CD14-positive monocyte (primary cell): ENCODE results near the gene BMPER. TPM values are rescaled to one million over a fixed set of nuclear protein-coding genes. Genes with fewer than 3 reads are reported as not detected.

Experiments
- DNase-seq, 3 donors: peaks; one replicate each; pipeline ENCODE4 v3.0.0-alpha.2; 2011 to 2022
- H2AFZ ChIP-seq: 2 replicates; pipeline ENCODE4 v1.6.0; 2012; ENCODE audit warnings: mild to moderate bottlenecking, low read depth, low read length, inconsistent platforms; ENCODE audit not compliant: insufficient read depth, poor library complexity, severe bottlenecking
- H3K27ac ChIP-seq, 2 donors: 1 replicate in 1 of 2; 2 replicates in 1 of 2; pipeline ENCODE4 v1.5.1; 2012 to 2013; ENCODE audit warnings: low read length in 2 of 2, control low read depth in 1 of 2, inconsistent platforms in 1 of 2, low read depth in 1 of 2, mild to moderate bottlenecking in 1 of 2
- H3K27me3 ChIP-seq, 2 donors: one replicate each; pipeline versions ENCODE4 v1.6.0 to v1.6.1; 2011 to 2013; ENCODE audit warnings: low read length in 2 of 2; ENCODE audit not compliant: control insufficient read depth in 2 of 2, insufficient read depth in 2 of 2
- H3K36me3 ChIP-seq, 2 donors: replicated peaks in 1 of 2; 1 replicate in 1 of 2; 2 replicates in 1 of 2; pipeline versions ENCODE4 v1.5.1 to v1.6.1; 2012 to 2013; ENCODE audit warnings: low read length in 2 of 2, control low read depth in 1 of 2, inconsistent platforms in 1 of 2, mild to moderate bottlenecking in 1 of 2; ENCODE audit not compliant: insufficient read depth in 2 of 2, control insufficient read depth in 1 of 2
- H3K4me1 ChIP-seq, 2 donors: 1 replicate in 1 of 2; 2 replicates in 1 of 2; pipeline versions ENCODE4 v1.5.1 to v1.6.1; 2012 to 2013; ENCODE audit warnings: low read length in 2 of 2, control low read depth in 1 of 2, inconsistent platforms in 1 of 2, mild to moderate bottlenecking in 1 of 2, moderate library complexity in 1 of 2; ENCODE audit not compliant: insufficient read depth in 2 of 2, control insufficient read depth in 1 of 2
- H3K4me2 ChIP-seq: replicated peaks from 2 replicates; pipeline ENCODE3; 2012; ENCODE audit warnings: low read length, moderate library complexity, mild to moderate bottlenecking; ENCODE audit not compliant: poor library complexity, severe bottlenecking; ENCODE audit errors: extremely low read depth
- H3K4me3 ChIP-seq, 3 experiments: fragments of 200-600 bp in 1 of 3; sonication (generic) in 1 of 3; replicated peaks in 1 of 3; 1 replicate in 2 of 3; 2 replicates in 1 of 3; pipeline ENCODE4 v1.5.1; 2011 to 2013; ENCODE audit warnings: low read length in 3 of 3, mild to moderate bottlenecking in 3 of 3, control low read depth in 2 of 3, low read depth in 2 of 3, inconsistent platforms in 1 of 3, moderate library complexity in 1 of 3
- H3K79me2 ChIP-seq: 2 replicates; pipeline ENCODE4 v1.6.0; 2012; ENCODE audit warnings: mild to moderate bottlenecking, control low read depth, inconsistent platforms, low read length, moderate library complexity; ENCODE audit not compliant: insufficient read depth
- H3K9ac ChIP-seq: 2 replicates; pipeline ENCODE4 v1.6.0; 2017; ENCODE audit warnings: low read length, mild to moderate bottlenecking; ENCODE audit not compliant: insufficient read depth, poor library complexity, severe bottlenecking
- H3K9me3 ChIP-seq, 2 donors: replicated peaks in 1 of 2; 1 replicate in 1 of 2; 2 replicates in 1 of 2; pipeline versions ENCODE4 v1.5.1 to v1.6.1; 2012 to 2013; ENCODE audit warnings: low read length in 2 of 2, control low read depth in 1 of 2; ENCODE audit not compliant: control insufficient read depth in 1 of 2, insufficient read depth in 1 of 2
- H4K20me1 ChIP-seq: 2 replicates; pipeline ENCODE4 v1.6.0; 2012; ENCODE audit warnings: mild to moderate bottlenecking, low read length, control low read depth, moderate library complexity; ENCODE audit not compliant: insufficient read depth
- H3K27ac Mint-ChIP-seq, 7 donors: one replicate each; pipeline ENCODE4 v1.8.0; 2020; ENCODE audit warnings: mild to moderate bottlenecking in 7 of 7, mixed read lengths in 7 of 7, moderate library complexity in 6 of 7, inconsistent platforms in 2 of 7
- H3K27me3 Mint-ChIP-seq, 3 donors: one replicate each; pipeline ENCODE4 v1.8.0; 2021 to 2022; ENCODE audit warnings: low read depth in 3 of 3, mild to moderate bottlenecking in 3 of 3, mixed read lengths in 3 of 3, moderate library complexity in 3 of 3, inconsistent platforms in 1 of 3
- H3K36me3 Mint-ChIP-seq, 2 donors: one replicate each; pipeline ENCODE4 v1.8.0; 2020; ENCODE audit warnings: mixed read lengths in 2 of 2, inconsistent platforms in 1 of 2, mild to moderate bottlenecking in 1 of 2
- H3K4me1 Mint-ChIP-seq: one replicate; pipeline ENCODE4 v1.8.0; 2020; ENCODE audit warnings: mild to moderate bottlenecking, mixed read lengths
- H3K4me3 Mint-ChIP-seq, 2 donors: one replicate each; pipeline ENCODE4 v1.8.0; 2020; ENCODE audit warnings: mild to moderate bottlenecking in 2 of 2, mixed read lengths in 2 of 2, moderate library complexity in 1 of 2
- H3K9me3 Mint-ChIP-seq, 7 donors: one replicate each; pipeline ENCODE4 v1.8.0; 2020 to 2022; ENCODE audit warnings: mixed read lengths in 7 of 7, mild to moderate bottlenecking in 6 of 7, moderate library complexity in 6 of 7, inconsistent platforms in 2 of 7
- WGBS: methylation state at CpG from one replicate; pipeline ENCODE4 v1.1.5; 2013; ENCODE audit warnings: missing lambda C conversion rate; ENCODE audit not compliant: insufficient coverage; 5-methylcytosine and 5-hydroxymethylcytosine counted together
- intact Hi-C, 2 donors: fragments of 100-400 bp; cut with micrococcal nuclease; formaldehyde crosslinking; loops; one replicate each; pipeline versions ENCODE4 v1.15.0 to v1.15.1; 2023
- polyA plus RNA-seq, 3 donors: library from polyadenylated mRNA; depleted of rRNA in 1 of 3; unstranded in 2 of 3; stranded (reverse) in 1 of 3; fragments of 300-500 nt in 2 of 3; fragments of >200 nt in 1 of 3; fragmentation: Illumina TruSeq in 2 of 3; gene quantifications; 1 replicate in 2 of 3; 2 replicates in 1 of 3; pipeline ENCODE4 v1.2.3, GENCODE V29; 2012 to 2021
- TF ChIP-seq, protein P1 (sequence below): fragments of 200-600 bp; IDR thresholded peaks from one replicate; pipeline ENCODE4 v1.8.0; 2022; ENCODE audit warnings: antibody characterized with exemption, mild to moderate bottlenecking

Gene BMPER
- polyA plus RNA-seq, 3 donors = not detected

DNA sequence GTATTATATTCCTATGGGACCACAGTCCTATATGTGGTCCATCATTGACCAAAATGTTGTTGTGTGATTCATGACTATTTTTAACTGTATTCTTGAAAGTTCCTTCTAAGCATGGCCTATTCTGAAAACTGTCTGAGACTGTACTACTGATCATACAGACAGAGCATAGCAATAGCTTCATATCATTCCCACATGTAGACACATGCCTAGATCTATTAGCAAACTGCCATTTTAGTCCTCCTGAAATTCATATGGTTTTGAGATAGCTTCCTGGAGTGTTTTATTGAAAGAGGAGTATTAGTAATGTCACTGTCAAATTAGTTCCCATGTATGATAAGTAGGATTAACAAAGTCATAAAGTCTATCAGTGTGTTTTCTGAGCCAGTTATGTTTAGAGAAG lies 157.5 kb downstream of the BMPER start:
- intact Hi-C loops = no loop called here
- no peaks in the 10 kb centered on the region for H3K4me1 Mint-ChIP-seq
- Histone ChIP-seq H2AFZ (no peak overlapping the region), H3K4me2 (no peak overlapping the region), H3K27me3 (no peaks in the 10 kb centered on the region), H3K36me3 (no peaks in the 10 kb centered on the region), H3K9ac (no peak overlapping the region), H4K20me1 (no peaks in the 10 kb centered on the region), H3K79me2 (no peaks in the 10 kb centered on the region), H3K9me3 (no peaks in the 10 kb centered on the region), H3K4me3 (no peak overlapping the region), H3K27ac (no peak overlapping the region), H3K4me1 (no peaks in the 10 kb centered on the region)
- H3K36me3 Mint-ChIP-seq = no peaks in the 10 kb centered on the region
- TF ChIP-seq, protein P1, sequence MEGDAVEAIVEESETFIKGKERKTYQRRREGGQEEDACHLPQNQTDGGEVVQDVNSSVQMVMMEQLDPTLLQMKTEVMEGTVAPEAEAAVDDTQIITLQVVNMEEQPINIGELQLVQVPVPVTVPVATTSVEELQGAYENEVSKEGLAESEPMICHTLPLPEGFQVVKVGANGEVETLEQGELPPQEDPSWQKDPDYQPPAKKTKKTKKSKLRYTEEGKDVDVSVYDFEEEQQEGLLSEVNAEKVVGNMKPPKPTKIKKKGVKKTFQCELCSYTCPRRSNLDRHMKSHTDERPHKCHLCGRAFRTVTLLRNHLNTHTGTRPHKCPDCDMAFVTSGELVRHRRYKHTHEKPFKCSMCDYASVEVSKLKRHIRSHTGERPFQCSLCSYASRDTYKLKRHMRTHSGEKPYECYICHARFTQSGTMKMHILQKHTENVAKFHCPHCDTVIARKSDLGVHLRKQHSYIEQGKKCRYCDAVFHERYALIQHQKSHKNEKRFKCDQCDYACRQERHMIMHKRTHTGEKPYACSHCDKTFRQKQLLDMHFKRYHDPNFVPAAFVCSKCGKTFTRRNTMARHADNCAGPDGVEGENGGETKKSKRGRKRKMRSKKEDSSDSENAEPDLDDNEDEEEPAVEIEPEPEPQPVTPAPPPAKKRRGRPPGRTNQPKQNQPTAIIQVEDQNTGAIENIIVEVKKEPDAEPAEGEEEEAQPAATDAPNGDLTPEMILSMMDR = no peak
- DNase-seq = no peak
- H3K9me3 Mint-ChIP-seq = peaks cover 0 to 8% (median 1%) of the 10 kb centered on the region in 7 donors
- no peaks in the 10 kb centered on the region for H3K27me3 Mint-ChIP-seq
- no peak overlapping the region for H3K27ac Mint-ChIP-seq
- no peak overlapping the region for H3K4me3 Mint-ChIP-seq

DNA sequence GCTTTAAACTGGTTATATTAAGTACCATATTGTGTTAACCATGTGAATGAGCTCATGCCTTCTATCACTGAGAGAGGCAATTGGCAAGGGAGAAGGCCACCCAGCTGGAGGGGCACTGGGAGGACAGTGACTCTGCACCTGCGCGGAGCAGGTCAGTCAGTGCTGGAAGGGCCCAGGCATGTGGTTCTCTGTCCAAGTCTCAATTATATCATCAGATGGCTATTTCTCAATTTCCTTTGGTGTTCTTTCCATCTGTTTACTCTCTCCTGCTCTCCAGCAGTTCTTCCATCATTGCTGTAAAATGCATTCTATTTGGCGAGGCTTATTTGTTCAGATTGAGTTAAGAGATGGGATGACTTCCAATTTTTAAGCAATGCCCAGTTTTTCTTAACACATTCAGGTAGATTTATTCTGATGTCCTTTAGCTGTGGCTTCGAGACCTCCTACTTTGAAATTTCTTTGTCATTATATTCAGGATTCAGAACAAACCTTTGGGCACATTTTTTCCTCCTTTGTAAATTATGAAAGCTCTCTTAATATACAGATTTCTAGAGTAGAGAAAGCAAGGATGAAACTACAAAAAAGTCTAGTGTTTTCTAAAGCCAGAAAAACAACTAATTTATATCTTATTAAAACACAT lies 159.3 kb downstream of the BMPER start:
- Histone ChIP-seq H3K79me2 (no peaks in the 10 kb centered on the region), H2AFZ (no peak overlapping the region), H4K20me1 (no peaks in the 10 kb centered on the region), H3K4me3 (no peak overlapping the region), H3K9ac (no peak overlapping the region), H3K36me3 (no peaks in the 10 kb centered on the region), H3K27me3 (no peaks in the 10 kb centered on the region), H3K27ac (no peak overlapping the region), H3K4me2 (no peak overlapping the region), H3K9me3 (no peaks in the 10 kb centered on the region), H3K4me1 (no peaks in the 10 kb centered on the region)
- H3K36me3 Mint-ChIP-seq = no peaks in the 10 kb centered on the region
- H3K27me3 Mint-ChIP-seq = no peaks in the 10 kb centered on the region
- H3K27ac Mint-ChIP-seq = no peak overlapping the region
- intact Hi-C loops = no loop called here
- TF ChIP-seq, protein P1 = no peak
- DNase-seq = no peak
- 100% methylated on average over 2 of the region's 4 CpGs for WGBS
- no peaks in the 10 kb centered on the region for H3K4me1 Mint-ChIP-seq
- H3K4me3 Mint-ChIP-seq = no peak overlapping the region
- H3K9me3 Mint-ChIP-seq = peaks cover 0 to 5% (median under 1%) of the 10 kb centered on the region in 7 donors
